Endodermal cell (in vitro differentiated cells): ENCODE data around the gene DNAAF5. TPM values are rescaled to one million over a fixed set of nuclear protein-coding genes. Genes with fewer than 3 reads are reported as not detected.
"Not testable (repeated sequence)": the region's sequence is repeated elsewhere in the genome, so short reads cannot be mapped to it uniquely, and the experiment has no call there.

Experiments used
- DNase-seq: peaks from one replicate; pipeline ENCODE4 v3.0.0-alpha.2; 2017
- H3K27ac ChIP-seq: 2 replicates; pipeline ENCODE4 v1.5.1; 2013; ENCODE audit warnings: mild to moderate bottlenecking, low read depth, low read length, moderate library complexity
- H3K27me3 ChIP-seq: 2 replicates; pipeline ENCODE4 v1.6.1; 2013; ENCODE audit warnings: mild to moderate bottlenecking, low read length, moderate library complexity; ENCODE audit not compliant: insufficient read depth, control insufficient read depth, poor library complexity, severe bottlenecking
- H3K36me3 ChIP-seq: 2 replicates; pipeline ENCODE4 v1.7.0; 2013; ENCODE audit warnings: mild to moderate bottlenecking, low read length, moderate library complexity; ENCODE audit not compliant: control insufficient read depth, insufficient read depth
- H3K4me1 ChIP-seq: one replicate; pipeline ENCODE4 v1.7.0; 2013; ENCODE audit warnings: low read length; ENCODE audit not compliant: control insufficient read depth, insufficient read depth
- H3K4me3 ChIP-seq: 2 replicates; pipeline ENCODE4 v1.5.1; 2013; ENCODE audit warnings: mild to moderate bottlenecking, low read length, moderate library complexity
- H3K9ac ChIP-seq: 2 replicates; pipeline ENCODE4 v1.6.1; 2013; ENCODE audit warnings: mild to moderate bottlenecking, low read length, moderate library complexity; ENCODE audit not compliant: poor library complexity, severe bottlenecking; ENCODE audit errors: extremely low read depth
- H3K9me3 ChIP-seq: 2 replicates; pipeline ENCODE4 v1.6.1; 2013; ENCODE audit warnings: mild to moderate bottlenecking, low read length, moderate library complexity; ENCODE audit not compliant: control insufficient read depth
- H3K27ac Mint-ChIP-seq: 2 replicates; pipeline ENCODE4 v1.8.0; 2020; ENCODE audit warnings: mixed read lengths
- H3K27me3 Mint-ChIP-seq: 2 replicates; pipeline ENCODE4 v1.8.0; 2021; ENCODE audit warnings: mild to moderate bottlenecking, mixed read lengths; ENCODE audit not compliant: insufficient read depth
- H3K36me3 Mint-ChIP-seq: 2 replicates; pipeline ENCODE4 v1.8.0; 2020; ENCODE audit warnings: low read depth, mixed read lengths
- H3K4me1 Mint-ChIP-seq: 2 replicates; pipeline ENCODE4 v1.8.0; 2020; ENCODE audit warnings: mixed read lengths
- H3K4me3 Mint-ChIP-seq: 2 replicates; pipeline ENCODE4 v1.8.0; 2020; ENCODE audit warnings: mild to moderate bottlenecking, moderate library complexity, mixed read lengths
- H3K9me3 Mint-ChIP-seq: 2 replicates; pipeline ENCODE4 v1.8.0; 2020; ENCODE audit warnings: mild to moderate bottlenecking, mixed read lengths
- CTCF ChIP-seq: fragments of 200-600 bp; sonication (generic); conservative IDR thresholded peaks from 2 replicates; pipeline ENCODE4 v1.5.0; 2021; ENCODE audit warnings: antibody characterized with exemption, mild to moderate bottlenecking
- WGBS, 2 experiments: methylation state at CpG; one replicate each; pipeline versions ENCODE4 v1.1.5 to v1.1.7; 2013; ENCODE audit warnings: missing lambda C conversion rate in 2 of 2, mixed read lengths in 1 of 2; ENCODE audit not compliant: insufficient coverage in 1 of 2, insufficient read length in 1 of 2; 5-methylcytosine and 5-hydroxymethylcytosine counted together
- total RNA-seq, 2 donors: library from RNA; stranded (reverse); fragmentation: NEBNext Ultra II Directional in 1 of 2; extraction: Animal tissue kit (Norgen Biotek cat#: 25700) in 1 of 2; gene quantifications; 2 replicates in 1 of 2; 3 replicates in 1 of 2; pipeline ENCODE4 v1.2.1, GENCODE V29; 2021

DNAAF5 gene
- total RNA-seq, 2 donors from 2014 or later, result 54.2 to 54.3 TPM

GRCh38 chr7:741850-742249 lies 15.4 kb downstream of the DNAAF5 start:
- WGBS, 2 experiments, result 91 to 94% methylated on average over 14 to 15 of the region's 15 CpGs
- Mint-ChIP-seq H3K9me3 (no peaks in the 10 kb centered on the region), H3K4me1 (no peaks in the 10 kb centered on the region), H3K36me3 (peaks cover 44% of the 10 kb centered on the region), H3K4me3 (no peak overlapping the region), H3K27me3 (no peaks in the 10 kb centered on the region), H3K27ac (no peak overlapping the region)
- Histone ChIP-seq H3K9ac (no peak overlapping the region), H3K4me3 (no peak overlapping the region), H3K36me3 (peaks cover 21% of the 10 kb centered on the region), H3K4me1 (no peaks in the 10 kb centered on the region), H3K27me3 (no peaks in the 10 kb centered on the region), H3K27ac (no peak overlapping the region), H3K9me3 (no peaks in the 10 kb centered on the region)
- TF ChIP-seq CTCF, result no peak
- DNase-seq, result no peak

GRCh38 chr7:742791-743190 lies 16.3 kb downstream of the DNAAF5 start:
- no peaks in the 10 kb centered on the region for H3K27me3 Mint-ChIP-seq
- Histone ChIP-seq H3K4me3 (no peak overlapping the region), H3K9ac (no peak overlapping the region), H3K4me1 (no peaks in the 10 kb centered on the region), H3K27me3 (no peaks in the 10 kb centered on the region), H3K27ac (no peak overlapping the region), H3K36me3 (peaks cover 21% of the 10 kb centered on the region), H3K9me3 (no peaks in the 10 kb centered on the region)
- peaks cover 43% of the 10 kb centered on the region for H3K36me3 Mint-ChIP-seq
- no peaks in the 10 kb centered on the region for H3K9me3 Mint-ChIP-seq
- no peak for TF ChIP-seq CTCF
- WGBS, 2 experiments, result 83 to 89% methylated on average over 7 to 8 of the region's 8 CpGs
- H3K4me1 Mint-ChIP-seq, result no peaks in the 10 kb centered on the region
- no peak overlapping the region for H3K27ac Mint-ChIP-seq
- DNase-seq, result no peak
- H3K4me3 Mint-ChIP-seq, result no peak overlapping the region

- WGBS, 2 experiments, result 97 to 99% methylated on average over 8 to 13 of the region's 14 CpGs
- not testable (repeated sequence) for H3K4me1 Mint-ChIP-seq, H3K4me3 ChIP-seq, H3K9me3 Mint-ChIP-seq, H3K27me3 Mint-ChIP-seq, H3K4me1 ChIP-seq, H3K9me3 ChIP-seq, H3K4me3 Mint-ChIP-seq, H3K9ac ChIP-seq, DNase-seq, H3K27ac ChIP-seq, H3K27ac Mint-ChIP-seq, H3K27me3 ChIP-seq
- H3K36me3 Mint-ChIP-seq, result peaks cover 43% of the 10 kb centered on the region
- peaks cover 21% of the 10 kb centered on the region for H3K36me3 ChIP-seq
These were observed 17.0 kb downstream of the DNAAF5 start for GRCh38 chr7:743341-744127.

GRCh38 chr7:744128-744520 lies 17.6 kb downstream of the DNAAF5 start:
- H3K36me3 Mint-ChIP-seq, result peaks cover 44% of the 10 kb centered on the region
- 98% methylated on average over 4 of the region's 5 CpGs; no CpG with 5 or more reads in 1 of the 2 experiments for WGBS, 2 experiments
- H3K27ac ChIP-seq, H3K9me3 ChIP-seq, DNase-seq, H3K4me1 ChIP-seq, H3K4me3 Mint-ChIP-seq, H3K4me3 ChIP-seq, H3K9me3 Mint-ChIP-seq, H3K27me3 ChIP-seq, H3K4me1 Mint-ChIP-seq, H3K27me3 Mint-ChIP-seq, H3K27ac Mint-ChIP-seq, H3K9ac ChIP-seq: not testable (repeated sequence)
- H3K36me3 ChIP-seq, result peaks cover 21% of the 10 kb centered on the region
